ENCODE data around the gene TTC7B.

Gene TTC7B

DNA sequence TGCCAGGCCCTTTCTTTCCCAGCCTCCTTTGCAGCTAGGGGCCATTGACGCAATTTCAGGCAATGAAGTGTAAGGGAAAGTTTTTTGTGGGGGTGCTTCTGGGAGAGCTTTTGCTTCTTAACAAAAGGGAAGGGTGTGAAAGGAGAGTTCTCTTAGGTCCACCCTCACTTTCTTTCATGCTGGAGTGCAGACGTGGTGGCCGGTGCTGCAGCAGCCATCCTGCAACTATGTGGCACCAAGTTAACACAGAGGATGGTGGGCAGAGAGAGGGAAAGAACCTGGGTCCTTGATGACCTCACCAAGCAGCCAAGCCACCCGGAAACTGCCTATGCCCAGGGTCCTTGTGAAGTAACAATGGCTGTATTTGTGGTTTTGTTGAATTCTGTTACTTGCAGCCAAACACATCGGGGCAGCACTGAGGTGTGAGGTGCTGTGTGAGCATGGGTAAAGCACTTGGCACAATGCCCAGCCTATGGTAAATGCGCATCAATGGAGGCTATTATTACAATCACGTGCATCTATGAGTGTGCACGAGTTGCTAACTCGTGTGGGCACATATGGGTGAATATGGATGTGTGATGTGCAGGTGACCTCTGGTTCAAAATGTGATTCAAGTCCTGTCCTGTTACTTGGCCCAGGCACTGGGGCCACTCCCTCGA lies 296.8 kb downstream of the TTC7B start:
- no peak overlapping the region for H3K4me3 ChIP-seq (ENCODE audit: low read length)
- peak; percentile 24 for DNase-seq (ENCODE audit: low read depth, low spot score)

DNA sequence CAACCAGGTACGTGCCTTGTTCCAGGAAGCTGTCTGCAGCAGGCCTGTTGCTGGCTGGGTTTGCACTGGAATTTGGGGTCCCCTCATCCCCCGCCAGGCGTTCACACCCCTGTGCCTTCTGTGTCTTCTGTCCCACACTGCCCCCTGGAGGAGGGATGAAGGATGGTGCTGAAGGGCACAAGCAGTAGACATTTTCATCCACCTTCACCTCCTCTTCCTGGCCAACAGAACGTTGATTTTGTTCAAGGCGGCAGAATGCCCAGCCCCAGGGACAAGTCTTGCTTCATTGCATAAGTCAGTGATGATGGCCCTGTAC lies 297.3 kb downstream of the TTC7B start:
- DNase-seq (ENCODE audit: low read depth, low spot score): peak; percentile 51
- no peak overlapping the region for H3K4me3 ChIP-seq (ENCODE audit: low read length)

DNA sequence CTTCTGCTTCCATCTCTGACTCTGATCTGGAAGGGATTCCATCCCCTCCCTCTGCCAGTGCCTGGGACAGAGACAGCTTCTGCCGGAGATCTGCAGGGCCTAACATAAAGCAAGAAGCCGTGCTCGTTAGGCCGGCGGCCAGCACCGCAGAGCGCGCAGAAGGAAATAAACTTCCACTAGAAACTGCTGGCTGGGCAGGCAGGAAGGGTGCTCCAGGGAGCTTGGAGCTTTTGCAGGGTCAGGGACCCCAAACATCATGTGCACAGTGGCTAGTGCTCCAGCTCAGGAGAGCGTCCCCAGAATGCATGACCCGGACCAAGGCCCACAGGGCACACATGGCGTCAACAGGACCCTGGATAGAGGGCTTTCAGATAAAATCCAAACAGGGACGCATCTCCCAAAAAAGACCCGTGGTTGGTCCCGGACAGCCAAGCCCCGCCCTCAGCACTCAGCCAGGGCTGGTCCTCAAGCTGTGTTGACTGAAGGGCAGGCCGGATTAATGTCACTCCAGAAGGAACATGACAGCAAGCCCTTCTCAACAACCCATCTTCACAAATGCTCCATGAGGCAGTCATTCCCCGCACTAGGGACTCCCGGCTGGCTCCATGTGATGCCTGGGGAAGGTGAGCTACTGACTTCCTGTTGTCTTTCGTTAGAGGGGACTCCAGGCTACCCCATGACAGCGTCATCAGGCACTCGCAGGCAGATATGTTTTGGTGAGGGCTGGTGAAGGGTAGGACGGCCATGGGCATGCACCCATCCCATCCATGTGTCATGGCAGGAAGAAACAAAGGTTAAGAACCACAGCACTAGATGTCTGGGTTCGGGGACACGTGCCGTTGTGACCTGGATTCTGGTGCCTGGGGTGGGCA lies 297.9 kb downstream of the TTC7B start:
- DNase-seq (ENCODE audit: low read depth, low spot score): no peak

DNA sequence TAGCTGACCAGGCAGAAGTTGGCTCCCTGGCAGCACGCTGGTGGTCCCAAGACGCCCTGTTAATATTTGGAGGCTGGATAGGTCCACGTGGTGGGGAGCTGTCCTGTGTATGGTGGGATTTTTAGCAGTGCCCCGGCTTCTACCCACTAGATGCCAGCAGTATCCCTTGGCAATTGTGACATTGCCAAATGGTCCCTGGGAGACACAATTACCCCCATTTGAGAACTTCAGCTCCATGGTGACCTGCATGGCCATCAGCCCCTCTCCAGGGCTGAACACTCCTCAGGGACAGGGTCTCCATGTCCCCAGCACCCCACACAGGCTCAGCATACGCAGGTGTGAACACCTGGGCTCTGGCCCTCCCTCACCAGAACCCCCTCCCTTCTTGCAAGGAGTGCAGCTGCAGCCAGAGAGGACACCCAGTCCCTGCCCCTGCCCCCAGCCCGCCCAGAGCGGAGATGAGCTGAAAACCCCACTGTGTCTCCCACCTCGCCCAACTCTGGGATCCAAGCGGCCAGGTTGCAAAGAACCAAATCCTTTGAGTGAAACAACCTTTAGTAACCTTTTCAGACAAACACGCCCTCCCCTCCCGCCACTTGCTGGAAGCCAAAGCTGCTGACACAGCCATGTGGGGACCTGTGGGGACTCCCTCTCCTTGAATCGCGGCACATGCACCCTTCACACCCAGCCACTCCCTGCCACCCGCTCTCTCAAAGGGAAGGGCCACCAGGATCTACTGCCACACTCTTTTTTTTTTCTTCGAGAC lies 299.0 kb downstream of the TTC7B start:
- no peak for DNase-seq (ENCODE audit: low read depth, low spot score)
- no peak overlapping the region for H3K4me3 ChIP-seq (ENCODE audit: low read length)

More for the DNA sequence above, 297.9 kb downstream of the TTC7B start:
- no peak overlapping the region for H3K4me3 ChIP-seq (ENCODE audit: low read length)

DNA sequence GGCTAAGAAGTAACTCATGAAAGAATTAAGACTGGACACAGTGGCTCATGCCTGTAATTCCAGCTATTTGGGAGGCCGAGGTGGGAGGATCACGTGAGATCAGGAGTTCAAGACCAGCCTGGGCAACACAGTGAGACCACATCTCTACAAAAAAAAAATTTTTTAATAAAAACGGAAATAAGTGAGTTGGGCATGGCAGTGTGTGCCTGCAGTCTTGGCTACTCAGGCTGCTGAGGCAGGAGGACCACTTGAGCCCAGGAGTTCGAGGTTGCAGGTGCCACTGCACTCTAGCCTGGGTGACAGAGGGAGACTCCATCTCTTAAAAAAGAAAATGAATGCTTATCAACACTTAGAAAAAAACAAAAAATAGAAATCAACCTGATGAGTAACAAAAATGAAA lies 301.7 kb downstream of the TTC7B start:
- DNase-seq (ENCODE audit: low read depth, low spot score): no peak
- H3K4me3 ChIP-seq (ENCODE audit: low read length): no peak overlapping the region

DNA sequence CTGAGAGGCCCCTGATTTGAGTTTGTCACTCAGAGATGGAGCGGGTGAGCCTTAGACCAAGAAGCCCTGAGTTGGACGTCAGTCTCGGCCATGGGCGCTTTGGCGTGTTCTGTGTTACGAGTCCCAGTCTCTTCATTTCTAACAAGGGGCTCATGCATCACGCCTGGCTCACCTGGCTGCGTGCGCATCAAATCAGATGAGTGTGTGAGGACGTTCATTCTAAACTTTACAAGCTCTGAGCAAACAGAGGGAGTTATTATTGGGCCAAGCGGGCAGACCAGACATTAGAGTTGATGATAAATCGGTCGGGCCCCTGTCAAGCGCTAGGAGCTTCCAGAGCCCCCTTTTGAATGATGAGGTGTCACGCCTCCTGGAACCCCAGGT lies 302.2 kb downstream of the TTC7B start:
- DNase-seq (ENCODE audit: low read depth, low spot score): no peak
- H3K4me3 ChIP-seq (ENCODE audit: low read length): no peak overlapping the region

DNA sequence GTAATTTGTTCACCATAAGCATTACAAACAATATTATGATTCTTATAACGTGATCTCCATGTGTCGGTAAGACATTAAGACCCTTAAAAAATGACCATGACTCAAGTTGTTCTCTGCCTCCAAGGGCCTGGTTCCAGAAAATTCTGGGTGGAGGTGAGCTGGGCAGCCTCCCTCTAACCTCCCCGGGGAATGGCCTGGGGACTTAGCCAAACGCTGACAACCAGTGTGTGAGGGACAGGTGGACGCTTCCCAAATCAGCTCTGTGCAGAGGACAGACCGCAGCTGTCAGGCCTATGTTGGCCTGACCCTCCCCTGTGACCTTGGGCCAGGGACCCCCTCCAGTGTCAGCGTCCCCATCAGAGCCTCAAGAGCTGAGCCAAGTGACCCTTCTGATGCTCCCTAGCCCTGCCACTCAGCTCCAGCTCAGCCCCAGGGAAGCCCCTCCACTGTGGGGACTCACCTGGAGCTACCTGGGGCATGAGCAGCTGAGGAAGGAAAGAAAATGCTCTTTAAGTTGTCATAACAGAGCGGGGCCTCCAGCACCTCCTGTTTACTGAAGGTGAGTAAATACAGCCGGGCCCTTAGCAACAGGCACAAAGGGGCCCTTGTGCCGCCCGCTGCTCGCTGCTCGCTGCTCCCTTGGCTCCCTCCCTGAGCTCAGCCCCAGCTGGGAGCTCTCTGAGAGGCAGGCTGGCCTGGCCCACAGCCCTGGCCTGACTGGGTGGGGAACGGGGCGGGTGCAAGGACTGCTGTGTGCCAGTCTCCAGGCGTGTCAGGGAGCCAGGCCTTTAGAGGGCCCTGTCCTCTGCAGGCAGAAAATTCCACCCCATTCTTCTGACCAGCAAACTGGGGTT lies 302.8 kb downstream of the TTC7B start:
- H3K4me3 ChIP-seq (ENCODE audit: low read length): no peak overlapping the region
- no peak for DNase-seq (ENCODE audit: low read depth, low spot score)

DNA sequence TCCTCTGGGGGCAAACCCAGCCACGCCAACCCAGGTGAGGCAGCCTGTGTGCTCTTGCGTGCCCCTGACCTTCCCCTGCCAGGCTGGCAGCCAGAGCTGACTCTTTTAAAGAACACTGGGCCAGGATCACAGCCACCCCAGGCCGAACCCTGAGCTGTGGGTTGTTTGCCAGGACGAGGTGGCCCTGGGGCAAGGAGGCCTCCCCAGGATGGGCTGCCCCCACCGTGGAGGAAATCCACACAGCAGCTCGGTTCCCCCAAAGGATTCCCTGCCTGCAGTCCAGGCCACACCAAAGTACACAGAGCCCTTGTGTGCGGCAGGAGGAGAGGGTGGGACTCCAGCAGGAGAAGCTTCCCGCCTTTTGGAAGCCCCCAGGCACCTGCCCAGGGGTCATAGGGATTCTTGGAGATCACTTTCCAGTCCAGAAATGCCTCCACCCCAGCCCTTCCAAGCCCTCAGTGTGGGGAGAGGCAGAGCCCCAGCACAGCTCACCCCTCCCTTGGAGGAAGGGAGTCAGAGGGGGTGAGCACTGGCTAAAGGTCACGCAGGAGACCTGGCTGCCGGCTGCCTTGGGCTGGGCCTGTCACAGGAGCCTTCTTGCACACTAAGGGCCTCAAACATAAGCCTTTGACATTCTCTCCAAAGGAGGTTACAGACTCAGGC lies 303.8 kb downstream of the TTC7B start:
- H3K4me3 ChIP-seq (ENCODE audit: low read length): no peak overlapping the region
- no peak for DNase-seq (ENCODE audit: low read depth, low spot score)

DNA sequence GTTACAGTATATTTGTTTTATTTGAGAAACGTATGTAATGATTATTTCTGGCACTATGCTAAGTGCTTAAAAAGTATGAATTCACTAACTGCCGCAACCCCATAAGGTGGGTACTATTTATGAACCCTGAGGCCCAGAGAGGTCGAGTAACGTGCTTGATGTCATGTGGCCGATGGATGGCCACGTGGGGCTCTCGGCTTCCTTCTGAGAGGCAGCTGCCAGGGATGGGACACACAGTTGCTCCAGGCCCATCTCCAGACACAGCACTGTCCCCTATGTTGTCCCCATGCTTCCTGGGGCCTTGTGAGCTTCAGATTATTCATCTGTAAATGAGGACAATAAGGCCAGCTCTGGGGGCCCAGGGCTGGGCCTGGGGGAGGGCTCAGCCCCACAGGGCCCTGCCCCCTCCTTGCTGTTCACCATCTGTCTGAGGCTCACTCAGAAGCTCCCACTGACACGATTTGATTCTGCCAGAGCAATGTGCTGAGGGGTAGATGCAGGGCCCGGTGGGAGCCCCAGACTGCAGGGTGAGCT lies 304.4 kb downstream of the TTC7B start:
- no peak for DNase-seq (ENCODE audit: low read depth, low spot score)
- H3K4me3 ChIP-seq (ENCODE audit: low read length): no peak overlapping the region

DNA sequence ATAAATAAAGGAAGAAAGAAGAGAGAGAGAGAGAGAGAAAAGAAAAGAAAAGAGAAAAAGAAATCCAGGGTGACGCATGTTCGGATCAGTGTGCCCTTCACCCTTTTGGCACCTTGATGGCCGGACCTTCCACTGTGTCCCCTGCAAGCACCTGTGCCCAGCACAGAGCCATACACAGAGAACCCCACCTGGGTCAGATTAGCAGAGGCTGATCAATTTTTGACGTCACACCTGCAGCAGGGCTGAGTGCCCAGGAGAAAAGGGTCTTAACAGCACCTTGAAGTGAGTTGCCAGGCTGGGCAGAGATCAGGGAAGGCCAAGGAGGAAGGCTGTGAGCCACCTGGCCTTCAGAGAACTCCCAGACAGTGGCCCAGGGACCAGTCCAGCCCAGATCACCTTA lies 305.0 kb downstream of the TTC7B start:
- H3K4me3 ChIP-seq (ENCODE audit: low read length): no peak overlapping the region

DNA sequence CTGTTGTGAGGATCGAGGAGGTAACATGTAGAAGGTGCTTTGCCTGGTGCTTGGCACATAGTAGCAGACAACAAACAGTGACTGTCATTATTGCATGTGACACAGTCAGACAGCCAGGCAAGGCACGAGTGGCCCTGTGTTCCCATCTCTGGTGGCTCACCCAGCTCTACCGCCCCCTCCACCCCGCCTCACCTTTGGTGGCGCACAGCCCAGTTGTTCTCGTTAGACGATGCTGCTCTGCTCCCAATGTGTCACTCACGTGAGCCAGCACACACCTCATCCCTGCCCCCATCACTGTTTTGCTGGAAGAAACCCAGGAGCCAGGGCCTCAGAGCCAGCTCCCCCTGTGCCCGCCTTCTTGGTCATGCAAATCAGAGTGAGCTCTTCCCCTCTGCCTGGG lies 306.1 kb downstream of the TTC7B start:
- H3K4me3 ChIP-seq (ENCODE audit: low read length): no peak overlapping the region
- DNase-seq (ENCODE audit: low read depth, low spot score): no peak

More for the DNA sequence above, 305.0 kb downstream of the TTC7B start:
- DNase-seq (ENCODE audit: low read depth, low spot score): no peak

DNA sequence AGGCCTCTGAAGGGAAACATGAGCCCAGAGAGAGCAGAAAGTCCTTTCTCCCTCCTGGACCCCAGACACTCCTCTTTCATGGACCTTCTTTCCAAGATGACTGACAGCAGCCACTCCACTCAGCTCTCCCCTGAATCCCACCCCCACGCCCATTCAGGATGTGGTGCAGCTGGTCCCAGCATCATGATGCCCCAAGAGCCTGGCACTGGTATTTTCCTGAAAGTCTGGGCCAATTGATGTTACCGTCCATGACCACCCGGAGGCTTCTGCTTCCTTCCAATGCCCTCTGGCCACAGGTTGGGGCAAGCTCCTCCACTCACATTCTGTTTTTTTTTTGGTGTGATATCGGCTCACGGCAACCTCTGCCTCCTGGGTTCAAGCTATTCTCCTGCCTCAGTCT lies 306.8 kb downstream of the TTC7B start:
- no peak for DNase-seq (ENCODE audit: low read depth, low spot score)
- H3K4me3 ChIP-seq (ENCODE audit: low read length): no peak overlapping the region

DNA sequence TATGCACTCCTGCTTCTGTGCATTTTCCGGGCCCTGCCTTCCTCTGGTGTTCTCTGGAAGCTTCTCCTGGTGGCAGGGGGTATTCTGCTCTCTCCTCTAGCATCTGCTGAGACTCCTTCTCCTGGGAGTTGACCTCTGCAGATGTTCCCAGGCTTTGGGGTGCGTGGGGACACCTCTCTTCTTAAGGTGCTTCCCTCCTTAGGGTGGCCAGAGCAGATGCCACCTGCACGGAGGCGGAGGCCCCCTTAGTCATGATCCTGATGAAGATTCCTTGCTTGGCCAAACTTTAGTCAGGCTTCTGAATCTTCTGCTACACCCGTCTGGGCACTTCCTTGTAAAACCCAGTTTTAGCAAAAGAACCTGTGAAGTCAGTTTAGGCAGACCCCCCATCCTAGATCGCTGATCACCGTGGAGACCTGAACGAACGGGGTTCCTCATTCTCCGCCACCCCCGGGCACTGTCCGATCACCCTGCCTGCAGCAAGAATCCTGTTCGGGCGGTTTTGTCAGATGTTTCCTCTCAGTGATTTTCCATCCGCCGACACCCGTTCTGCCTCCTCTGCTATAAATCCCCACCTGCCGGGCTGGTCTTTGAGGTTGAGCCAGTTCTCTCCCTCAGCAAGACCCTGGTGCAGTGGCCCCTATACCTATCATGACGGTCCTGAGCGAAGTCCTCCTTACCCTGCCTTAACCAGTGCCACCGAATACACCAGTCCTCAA lies 307.5 kb downstream of the TTC7B start:
- no peak overlapping the region for H3K4me3 ChIP-seq (ENCODE audit: low read length)
- no peak for DNase-seq (ENCODE audit: low read depth, low spot score)

DNA sequence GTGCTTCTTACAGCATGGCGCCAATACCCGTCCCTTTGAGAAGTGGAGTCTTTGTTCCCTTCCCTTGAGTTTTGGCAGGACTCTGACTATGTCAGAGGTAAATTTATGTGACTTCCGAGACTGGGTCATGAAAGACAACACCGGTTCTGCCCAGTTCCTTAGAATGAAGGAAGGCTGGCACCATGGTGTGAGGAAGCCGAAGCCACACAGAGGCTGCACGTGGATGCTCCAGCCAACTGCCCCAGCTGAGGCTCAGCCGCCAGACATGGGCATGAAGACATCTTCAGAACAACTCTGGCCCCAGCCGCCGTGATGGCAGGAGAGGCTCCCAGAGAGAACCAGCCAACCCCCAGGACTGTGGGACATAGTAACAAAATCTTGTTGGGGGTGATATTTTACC lies 308.2 kb downstream of the TTC7B start:
- no peak for DNase-seq (ENCODE audit: low read depth, low spot score)
- H3K4me3 ChIP-seq (ENCODE audit: low read length): no peak overlapping the region

DNA sequence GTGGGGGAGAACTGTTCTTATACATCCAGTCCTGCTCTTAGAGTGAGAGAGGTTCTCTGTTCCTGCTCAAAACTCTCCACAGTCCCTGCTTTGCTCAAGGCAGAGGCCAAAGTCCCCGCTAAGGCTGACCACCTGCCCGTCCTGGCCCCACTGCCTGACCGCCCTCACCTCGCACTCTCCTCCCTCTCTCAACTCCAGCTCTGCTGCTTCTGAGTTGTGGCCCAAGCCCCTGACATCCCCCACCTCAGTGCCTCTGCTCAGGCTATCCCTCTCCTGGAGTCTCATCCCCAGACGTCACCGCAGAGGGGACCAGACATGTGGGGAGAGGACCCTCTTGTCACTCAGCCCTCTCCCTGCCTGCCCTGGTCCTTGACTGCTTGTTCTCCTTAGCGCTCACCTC lies 308.8 kb downstream of the TTC7B start:
- H3K4me3 ChIP-seq (ENCODE audit: low read length): no peak overlapping the region
- DNase-seq (ENCODE audit: low read depth, low spot score): no peak

DNA sequence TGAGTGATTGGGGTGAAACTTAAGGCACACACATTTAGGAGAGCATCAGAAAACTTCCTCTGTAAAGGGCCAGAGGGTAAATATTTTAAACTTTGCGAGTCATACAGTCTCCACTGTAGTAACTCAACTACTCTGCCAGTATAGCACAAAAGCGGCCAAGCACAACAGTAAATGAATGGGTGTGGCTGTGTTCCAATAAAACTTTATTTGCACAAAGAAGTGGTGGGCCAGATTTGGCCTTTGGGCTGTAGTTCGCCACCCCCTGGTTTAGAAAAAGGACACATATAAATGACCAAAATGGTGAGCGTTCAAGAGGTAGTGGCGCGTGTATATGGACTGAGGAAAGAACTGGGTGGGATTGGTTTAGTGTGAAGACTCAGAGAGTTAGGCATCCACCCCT lies 309.5 kb downstream of the TTC7B start:
- no peak for DNase-seq (ENCODE audit: low read depth, low spot score)
- no peak overlapping the region for H3K4me3 ChIP-seq (ENCODE audit: low read length)

DNA sequence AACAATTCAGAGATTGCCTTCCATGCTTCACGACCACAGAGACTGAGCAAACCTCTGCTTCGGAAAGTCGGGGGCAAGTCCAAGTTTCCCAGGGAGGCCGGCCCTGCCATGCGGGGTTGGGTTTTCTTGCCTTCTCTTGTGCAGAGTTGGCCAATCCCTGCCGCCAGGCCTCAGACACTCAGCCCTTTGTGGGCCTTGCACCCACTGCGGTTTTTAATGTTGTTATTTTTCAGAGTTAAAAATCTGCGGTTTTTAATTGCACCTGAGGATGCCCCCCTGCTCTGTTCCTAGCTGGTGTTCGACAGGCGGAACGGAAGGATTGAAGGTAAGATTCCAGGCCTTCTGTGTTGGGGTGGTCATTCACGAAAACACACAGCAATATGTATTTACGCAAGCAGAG lies 310.7 kb downstream of the TTC7B start:
- DNase-seq (ENCODE audit: low read depth, low spot score): no peak
- H3K4me3 ChIP-seq (ENCODE audit: low read length): no peak overlapping the region

DNA sequence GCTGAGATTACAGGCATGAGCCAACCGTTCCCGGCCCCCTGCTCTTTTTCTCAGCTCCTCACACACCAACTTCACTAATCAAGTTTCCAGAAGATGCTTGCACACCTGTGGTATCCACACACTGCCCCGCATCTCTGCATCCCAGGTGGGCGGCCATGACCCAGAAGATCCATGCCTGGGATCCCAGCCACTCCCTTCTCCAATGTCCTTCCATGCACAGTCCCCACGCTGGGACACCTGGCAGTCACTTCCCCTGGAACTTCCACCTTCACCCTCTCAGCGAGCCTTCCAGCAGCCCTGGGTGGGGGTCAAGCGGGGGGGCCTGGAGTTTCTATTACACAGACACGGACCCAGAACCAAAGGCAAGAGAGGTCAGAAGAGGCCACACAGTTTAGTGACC lies 311.6 kb downstream of the TTC7B start:
- H3K4me3 ChIP-seq (ENCODE audit: low read length): no peak overlapping the region
- DNase-seq (ENCODE audit: low read depth, low spot score): no peak
